GM18519 (cell line): ENCODE data around the gene MAST3.
"Not testable (repeated sequence)": the region's sequence is repeated elsewhere in the genome, so short reads cannot be mapped to it uniquely, and the experiment has no call there.

Experiments
- ATAC-seq: cut with Tn5 transposase; IDR thresholded peaks from one replicate; pipeline ENCODE4 v1.9.1; 2021; ENCODE audit warnings: mild to moderate bottlenecking, moderate library complexity; ENCODE audit not compliant: unreplicated experiment, low FRiP score

The MAST3 gene

DNA sequence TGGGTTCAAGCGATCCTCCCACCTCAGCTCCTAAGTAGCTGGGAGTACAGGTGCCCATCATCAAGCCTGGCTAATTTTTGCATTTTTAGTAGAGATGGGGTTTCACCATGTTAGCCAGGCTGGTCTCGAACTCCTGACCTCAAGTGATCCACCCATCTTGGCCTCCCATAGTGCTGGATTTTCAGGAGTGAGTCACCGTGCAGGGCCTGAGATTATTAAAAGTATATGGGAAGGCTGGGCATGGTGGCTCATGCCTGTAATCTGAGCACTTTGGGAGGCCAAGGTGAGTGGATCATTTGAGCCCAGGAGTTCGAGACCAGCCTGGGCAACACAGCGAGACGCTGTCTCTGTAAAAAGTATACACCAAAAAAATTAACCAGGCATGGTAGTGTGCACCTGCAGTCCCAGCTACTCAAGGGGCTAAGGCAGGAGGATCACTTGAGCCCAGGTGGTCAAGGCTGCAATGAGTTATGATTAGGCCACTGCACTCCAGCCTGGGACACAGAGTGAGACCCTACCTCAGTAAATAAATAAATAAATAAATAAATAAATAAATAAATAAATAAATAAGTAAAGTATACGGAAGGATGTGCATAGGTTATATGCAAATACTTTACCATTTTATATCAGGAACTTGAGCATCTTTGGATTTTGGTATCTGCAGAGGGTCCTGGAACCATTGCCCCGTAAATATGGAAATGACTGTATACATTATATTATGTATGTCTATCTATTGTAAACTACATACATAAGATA is 11.7 kb upstream of the MAST3 start:
- no peak for ATAC-seq

DNA sequence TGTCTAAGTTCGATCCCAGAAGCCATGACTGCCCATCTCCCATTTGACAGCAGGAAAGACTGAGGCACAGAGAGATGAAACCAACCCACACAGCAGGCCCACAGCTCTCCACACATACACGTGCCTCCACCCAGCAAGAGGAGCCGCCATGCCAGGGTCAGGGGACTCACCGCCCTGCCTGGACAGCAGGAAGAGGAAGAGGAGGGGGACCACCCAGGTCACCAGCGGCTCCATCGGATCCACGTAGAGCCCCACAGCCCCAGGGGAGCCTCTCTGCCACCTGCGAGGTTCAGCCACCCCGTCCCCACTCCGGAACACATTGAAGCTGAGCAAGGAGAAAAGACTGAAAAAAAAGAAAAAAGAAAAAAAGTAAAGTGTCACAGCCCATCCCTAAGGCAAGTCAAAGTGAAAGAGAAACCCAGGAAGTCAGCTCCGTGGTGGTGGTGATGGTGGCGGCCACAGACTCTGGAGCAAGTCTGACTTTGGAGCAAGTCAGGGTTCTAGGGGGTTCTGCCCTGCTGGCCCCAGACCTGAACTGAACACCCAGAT is 10.9 kb upstream of the MAST3 start, which contains the start of gene IL12RB1:
TSS of gene IL12RB1 (minus strand) at position 345 of the 549 bp plus-strand sequence. CDS start at position 234, 111 bp downstream.
- no peak for ATAC-seq

- not testable (repeated sequence) for ATAC-seq
These were observed 8.5 kb upstream of the MAST3 start for GRCh38 chr19:18089096-18089541.

DNA sequence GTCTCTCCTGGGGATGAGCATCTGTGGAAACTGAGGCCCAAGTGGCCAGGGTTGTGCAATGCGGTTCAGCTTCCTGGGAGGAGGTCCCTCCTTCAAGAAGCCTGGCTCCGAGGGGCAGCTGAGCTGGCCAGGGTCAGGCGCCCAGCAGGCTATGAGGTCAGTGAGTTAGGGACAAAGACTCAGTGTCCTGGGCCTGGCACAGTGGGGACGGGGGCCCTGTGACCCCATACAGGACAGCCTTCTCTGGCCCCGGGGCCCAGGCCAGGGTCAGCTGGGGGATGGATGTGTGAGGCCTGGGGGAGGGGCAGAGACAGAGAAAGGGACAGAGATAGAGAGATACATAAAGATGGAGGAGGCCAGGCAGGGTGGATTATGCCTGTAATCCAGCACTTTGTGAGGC is 7.9 kb upstream of the MAST3 start:
- no peak for ATAC-seq

GRCh38 chr19:18090545-18091216 is 6.9 kb upstream of the MAST3 start:
- ATAC-seq: no peak

DNA sequence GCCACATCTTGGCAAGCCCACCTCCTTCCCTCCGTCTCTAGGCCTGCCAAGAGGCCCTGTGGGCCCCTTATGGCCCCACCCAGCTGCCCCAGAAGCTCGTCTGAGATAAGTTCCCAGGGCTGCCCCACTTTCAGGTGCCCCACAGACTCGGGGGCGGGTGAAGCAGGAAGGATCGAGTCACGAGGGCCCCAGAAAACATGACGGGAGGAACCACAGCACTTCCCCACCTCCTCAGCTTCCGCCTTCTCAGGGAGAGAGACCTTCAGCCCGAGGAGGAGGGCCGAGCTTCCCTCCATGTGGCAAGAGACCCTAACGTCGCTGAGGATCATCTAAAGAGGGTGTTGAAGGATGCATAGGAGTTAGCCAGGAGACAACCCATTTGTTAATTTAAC is 6.4 kb upstream of the MAST3 start:
- no peak for ATAC-seq

- no peak for ATAC-seq
These were observed 4.0 kb upstream of the MAST3 start for GRCh38 chr19:18093439-18094161.

DNA sequence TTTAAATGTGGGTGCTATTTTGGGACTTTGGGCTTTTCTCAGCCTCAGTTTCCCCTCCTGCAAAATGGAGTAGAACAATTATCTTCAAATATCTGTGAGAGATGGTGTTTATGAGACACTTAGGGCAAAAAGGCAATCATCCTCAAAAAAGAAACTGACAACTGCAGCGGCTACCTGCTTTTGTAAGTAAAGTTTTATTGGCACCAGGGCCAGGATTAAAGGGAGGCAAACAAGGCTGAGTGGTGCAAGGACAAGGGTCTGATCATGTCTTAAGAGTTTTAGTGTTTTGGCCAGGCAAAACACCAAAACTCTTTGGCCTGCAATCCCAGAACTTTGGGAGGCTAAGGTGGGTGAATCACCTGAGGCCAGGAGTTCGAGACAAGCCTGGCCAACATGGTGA is 1.3 kb upstream of the MAST3 start:
- no peak for ATAC-seq

GRCh38 chr19:18097993-18098890 is 664 bp downstream of the MAST3 start:
- no peak for ATAC-seq

- no peak for ATAC-seq
These were observed 1.5 kb downstream of the MAST3 start for GRCh38 chr19:18098891-18099622.

GRCh38 chr19:18099623-18099995 is 2.0 kb downstream of the MAST3 start:
- no peak for ATAC-seq

- ATAC-seq: no peak
These were observed 3.1 kb downstream of the MAST3 start for GRCh38 chr19:18100710-18101109.

DNA sequence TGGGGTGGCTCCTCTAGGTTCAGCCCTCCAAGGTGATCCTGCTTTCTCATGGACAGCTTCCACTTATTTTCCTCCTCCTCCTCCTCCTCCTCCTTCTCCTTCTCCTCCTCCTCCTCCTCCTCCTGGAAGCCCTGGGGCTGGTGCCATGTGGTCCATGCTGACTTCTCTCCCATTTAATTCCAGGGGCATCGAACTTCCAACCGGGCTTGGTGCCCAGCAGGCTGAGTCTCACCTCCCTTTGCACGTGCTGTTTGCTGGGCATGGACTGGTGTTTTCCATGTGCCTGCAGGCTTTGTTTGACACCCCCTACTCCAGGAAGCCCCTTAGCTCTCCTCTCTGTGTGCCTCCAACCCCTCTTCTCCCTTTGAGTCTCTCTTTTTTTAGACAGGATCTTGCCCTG is 3.7 kb downstream of the MAST3 start:
- no peak for ATAC-seq

- no peak for ATAC-seq
These were observed 5.5 kb downstream of the MAST3 start for GRCh38 chr19:18102916-18103542.

GRCh38 chr19:18104793-18105131 is 7.2 kb downstream of the MAST3 start:
- no peak for ATAC-seq

GRCh38 chr19:18105259-18105658 is 7.7 kb downstream of the MAST3 start:
- ATAC-seq: not testable (repeated sequence)

DNA sequence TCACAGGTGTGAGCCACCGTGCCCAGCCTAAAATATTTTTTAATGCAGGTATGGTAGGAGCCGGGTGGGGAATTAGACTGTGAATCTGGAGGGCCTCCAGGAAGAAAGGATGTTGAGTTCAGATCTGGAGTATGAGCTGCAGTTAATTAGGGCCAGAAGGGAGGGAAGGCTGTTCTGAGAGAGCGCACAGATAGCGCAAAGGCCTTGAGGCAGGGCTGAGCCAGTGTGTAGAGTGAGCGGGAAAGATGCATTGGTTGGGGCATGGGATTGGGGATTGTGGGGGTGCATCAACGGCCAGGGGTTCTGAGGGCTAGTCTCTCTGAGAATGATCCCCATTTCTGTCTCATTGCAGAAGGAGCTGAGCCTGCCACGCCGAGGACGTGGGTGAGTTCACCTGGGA is 9.7 kb downstream of the MAST3 start:
- no peak for ATAC-seq

- ATAC-seq: no peak
These were observed 11.3 kb downstream of the MAST3 start for GRCh38 chr19:18108897-18109296.

- ATAC-seq: no peak
These were observed 11.8 kb downstream of the MAST3 start for GRCh38 chr19:18109341-18109732.
